Measurements from ENCODE around the gene NAXE.

Gene NAXE

GRCh38 chr1:156598731-156599432 is 7.3 kb downstream of the NAXE start:
- Histone ChIP-seq H3F3A (ENCODE audit: insufficient read depth, low read length) (peaks cover 21% of the 10 kb centered on the region), H3K9me3 (replicated peaks; ENCODE audit: insufficient read depth, low read length) (no peaks in the 10 kb centered on the region), H3K27ac (ENCODE audit: low read length) (no peak overlapping the region), H3K4me2 (ENCODE audit: low read depth, low read length) (no peak overlapping the region), H3K27me3 (replicated peaks; ENCODE audit: insufficient read depth, low read length) (no peaks in the 10 kb centered on the region), H3K9me2 (replicated peaks; ENCODE audit: insufficient read depth, low read length) (no peaks in the 10 kb centered on the region), H3K79me2 (ENCODE audit: low read length) (peaks cover 61% of the 10 kb centered on the region), H3K9ac (ENCODE audit: low read length) (no peak overlapping the region), H3K4me3 (ENCODE audit: low read length) (no peak overlapping the region), H2AFZ (ENCODE audit: low read length) (no peak overlapping the region), H4K20me1 (ENCODE audit: insufficient read depth, low read length) (no peaks in the 10 kb centered on the region), H3K36me3 (replicated peaks; ENCODE audit: insufficient read depth, low read length) (peaks cover 18% of the 10 kb centered on the region; the same call in 1 of the 2 replicates), H3K4me1 (ENCODE audit: low read length) (peaks cover 12% of the 10 kb centered on the region)
- no peak for DNase-seq
- TF ChIP-seq EZH2phosphoT487 (IDR thresholded peaks at IDR 0.05; ENCODE audit: low read length) (no peak), EZH2 (optimal IDR thresholded peaks at IDR 0.05; ENCODE audit: low read depth, low read length) (no peak), CTCF (IDR thresholded peaks at IDR 0.05; ENCODE audit: low read length) (no peak)

GRCh38 chr1:156599811-156600210 is 8.2 kb downstream of the NAXE start:
- Histone ChIP-seq H3K4me2 (ENCODE audit: low read depth, low read length) (peak overlapping the region; percentile 86), H3K79me2 (ENCODE audit: low read length) (peaks cover 56% of the 10 kb centered on the region), H2AFZ (ENCODE audit: low read length) (no peak overlapping the region), H4K20me1 (ENCODE audit: insufficient read depth, low read length) (no peaks in the 10 kb centered on the region), H3K4me1 (ENCODE audit: low read length) (peaks cover 12% of the 10 kb centered on the region), H3K9me2 (replicated peaks; ENCODE audit: insufficient read depth, low read length) (no peaks in the 10 kb centered on the region), H3K27me3 (replicated peaks; ENCODE audit: insufficient read depth, low read length) (no peaks in the 10 kb centered on the region), H3K9me3 (replicated peaks; ENCODE audit: insufficient read depth, low read length) (no peaks in the 10 kb centered on the region), H3F3A (ENCODE audit: insufficient read depth, low read length) (peaks cover 20% of the 10 kb centered on the region), H3K36me3 (replicated peaks; ENCODE audit: insufficient read depth, low read length) (peaks cover 18% of the 10 kb centered on the region; the same call in 1 of the 2 replicates), H3K4me3 (ENCODE audit: low read length) (peak overlapping the region; percentile 84), H3K9ac (ENCODE audit: low read length) (no peak overlapping the region), H3K27ac (ENCODE audit: low read length) (no peak overlapping the region)
- TF ChIP-seq EZH2 (optimal IDR thresholded peaks at IDR 0.05; ENCODE audit: low read depth, low read length) (no peak), CTCF (IDR thresholded peaks at IDR 0.05; ENCODE audit: low read length) (peak; percentile 53)
- DNase-seq: peak; percentile 87

- Histone ChIP-seq H3K27ac (ENCODE audit: low read length) (peak overlapping the region; percentile 44), H3F3A (ENCODE audit: insufficient read depth, low read length) (peaks cover 12% of the 10 kb centered on the region)
- peak; percentile 34 for DNase-seq
Measured at GRCh38 chr1:156600733-156601121, 9.2 kb downstream of the NAXE start.

More at GRCh38 chr1:156600733-156601121, 9.2 kb downstream of the NAXE start:
- Histone ChIP-seq H3K4me3 (ENCODE audit: low read length) (peak overlapping the region; percentile 84), H3K4me1 (ENCODE audit: low read length) (peaks cover 12% of the 10 kb centered on the region), H3K36me3 (replicated peaks; ENCODE audit: insufficient read depth, low read length) (peaks cover 15% of the 10 kb centered on the region; the same call in 1 of the 2 replicates), H3K9me2 (replicated peaks; ENCODE audit: insufficient read depth, low read length) (no peaks in the 10 kb centered on the region), H4K20me1 (ENCODE audit: insufficient read depth, low read length) (no peaks in the 10 kb centered on the region), H3K27me3 (replicated peaks; ENCODE audit: insufficient read depth, low read length) (no peaks in the 10 kb centered on the region), H2AFZ (ENCODE audit: low read length) (peak overlapping the region; percentile 92), H3K9ac (ENCODE audit: low read length) (peak overlapping the region; percentile 68), H3K9me3 (replicated peaks; ENCODE audit: insufficient read depth, low read length) (no peaks in the 10 kb centered on the region), H3K79me2 (ENCODE audit: low read length) (peaks cover 56% of the 10 kb centered on the region), H3K4me2 (ENCODE audit: low read depth, low read length) (peak overlapping the region; percentile 86)
- TF ChIP-seq EZH2 (optimal IDR thresholded peaks at IDR 0.05; ENCODE audit: low read depth, low read length) (no peak), EZH2phosphoT487 (IDR thresholded peaks at IDR 0.05; ENCODE audit: low read length) (no peak), CTCF (IDR thresholded peaks at IDR 0.05; ENCODE audit: low read length) (no peak)

All from MM.1S (cell line).